Measurements from ENCODE around the gene SDC3.

GRCh38 chr1:30905916-30906620 lies 2.5 kb downstream of the SDC3 start:
- TF ChIP-seq, protein P1, sequence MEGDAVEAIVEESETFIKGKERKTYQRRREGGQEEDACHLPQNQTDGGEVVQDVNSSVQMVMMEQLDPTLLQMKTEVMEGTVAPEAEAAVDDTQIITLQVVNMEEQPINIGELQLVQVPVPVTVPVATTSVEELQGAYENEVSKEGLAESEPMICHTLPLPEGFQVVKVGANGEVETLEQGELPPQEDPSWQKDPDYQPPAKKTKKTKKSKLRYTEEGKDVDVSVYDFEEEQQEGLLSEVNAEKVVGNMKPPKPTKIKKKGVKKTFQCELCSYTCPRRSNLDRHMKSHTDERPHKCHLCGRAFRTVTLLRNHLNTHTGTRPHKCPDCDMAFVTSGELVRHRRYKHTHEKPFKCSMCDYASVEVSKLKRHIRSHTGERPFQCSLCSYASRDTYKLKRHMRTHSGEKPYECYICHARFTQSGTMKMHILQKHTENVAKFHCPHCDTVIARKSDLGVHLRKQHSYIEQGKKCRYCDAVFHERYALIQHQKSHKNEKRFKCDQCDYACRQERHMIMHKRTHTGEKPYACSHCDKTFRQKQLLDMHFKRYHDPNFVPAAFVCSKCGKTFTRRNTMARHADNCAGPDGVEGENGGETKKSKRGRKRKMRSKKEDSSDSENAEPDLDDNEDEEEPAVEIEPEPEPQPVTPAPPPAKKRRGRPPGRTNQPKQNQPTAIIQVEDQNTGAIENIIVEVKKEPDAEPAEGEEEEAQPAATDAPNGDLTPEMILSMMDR (IDR thresholded peaks at IDR 0.05; ENCODE audit: insufficient read depth, low read length) = no peak
- TF ChIP-seq SPI1 (IDR thresholded peaks at IDR 0.05; ENCODE audit: borderline replicate concordance, low read depth) = no peak

Data from HL-60 (cell line).